Hippocampal formation (tissue), 2 donors: ENCODE data around the gene FBXO40.
"Not testable (repeated sequence)": the region's sequence is repeated elsewhere in the genome, so short reads cannot be mapped to it uniquely, and the experiment has no call there.

Source experiments
- DNase-seq, 2 donors: peaks; one replicate each; lab custom pipeline; 2025; lab: John Stamatoyannopoulos, UW

The FBXO40 gene

GRCh38 chr3:121592856-121593702, at the start of gene FBXO40:
Gene FBXO40 (plus strand): TSS chr3:121593379. CDS start chr3:121620576, 27,197 bp downstream.
- DNase-seq = peak in 1 of 2 donors; percentile 14

GRCh38 chr3:121545049-121545573, 48.1 kb upstream of the FBXO40 start:
- DNase-seq = no peak

- peak; percentile 86 to 92 for DNase-seq
Observed at GRCh38 chr3:121545574-121546455, 47.4 kb upstream of the FBXO40 start, which contains the start of gene POLQ. Gene POLQ (minus strand): TSS chr3:121545988. CDS start chr3:121545877, 111 bp downstream.

- no peak for DNase-seq
Observed at GRCh38 chr3:121552379-121552778, 40.8 kb upstream of the FBXO40 start.

- DNase-seq = no peak
Observed at GRCh38 chr3:121552797-121553196, 40.4 kb upstream of the FBXO40 start.

GRCh38 chr3:121557426-121557934, 35.7 kb upstream of the FBXO40 start:
- no peak for DNase-seq

- DNase-seq = no peak
Observed at GRCh38 chr3:121562148-121562547, 31.0 kb upstream of the FBXO40 start.

- DNase-seq = no peak
Observed at GRCh38 chr3:121566773-121567172, 26.4 kb upstream of the FBXO40 start.

GRCh38 chr3:121567649-121568048, 25.5 kb upstream of the FBXO40 start, which contains the start of gene ARGFX:
Gene ARGFX (plus strand): TSS chr3:121567949. CDS start chr3:121570714, 2,765 bp downstream.
- DNase-seq = no peak

- DNase-seq = no peak
Observed at GRCh38 chr3:121574449-121574848, 18.7 kb upstream of the FBXO40 start.

- DNase-seq = no peak
Observed at GRCh38 chr3:121581691-121582090, 11.5 kb upstream of the FBXO40 start.

GRCh38 chr3:121584418-121584817, 8.8 kb upstream of the FBXO40 start:
- DNase-seq = no peak

GRCh38 chr3:121593806-121594205, 627 bp downstream of the FBXO40 start:
- DNase-seq = not testable (repeated sequence)

- no peak for DNase-seq
Observed at GRCh38 chr3:121594850-121595249, 1.7 kb downstream of the FBXO40 start.

- no peak for DNase-seq
Observed at GRCh38 chr3:121595765-121596406, 2.7 kb downstream of the FBXO40 start.

- no peak for DNase-seq
Observed at GRCh38 chr3:121598564-121598963, 5.4 kb downstream of the FBXO40 start.

- not testable (repeated sequence) for DNase-seq
Observed at GRCh38 chr3:121599900-121600299, 6.7 kb downstream of the FBXO40 start.

GRCh38 chr3:121601212-121601812, 8.1 kb downstream of the FBXO40 start:
- DNase-seq = no peak

- DNase-seq = no peak
Observed at GRCh38 chr3:121604759-121605158, 11.6 kb downstream of the FBXO40 start.

- DNase-seq = no peak
Observed at GRCh38 chr3:121606106-121606505, 12.9 kb downstream of the FBXO40 start.

GRCh38 chr3:121619691-121620090, 26.5 kb downstream of the FBXO40 start:
- no peak for DNase-seq
